Measurements from ENCODE around the gene TRIP12.

TRIP12 gene

GRCh38 chr2:229952256-229952835 is 30.5 kb upstream of the TRIP12 start:
- TF ChIP-seq, protein P1, sequence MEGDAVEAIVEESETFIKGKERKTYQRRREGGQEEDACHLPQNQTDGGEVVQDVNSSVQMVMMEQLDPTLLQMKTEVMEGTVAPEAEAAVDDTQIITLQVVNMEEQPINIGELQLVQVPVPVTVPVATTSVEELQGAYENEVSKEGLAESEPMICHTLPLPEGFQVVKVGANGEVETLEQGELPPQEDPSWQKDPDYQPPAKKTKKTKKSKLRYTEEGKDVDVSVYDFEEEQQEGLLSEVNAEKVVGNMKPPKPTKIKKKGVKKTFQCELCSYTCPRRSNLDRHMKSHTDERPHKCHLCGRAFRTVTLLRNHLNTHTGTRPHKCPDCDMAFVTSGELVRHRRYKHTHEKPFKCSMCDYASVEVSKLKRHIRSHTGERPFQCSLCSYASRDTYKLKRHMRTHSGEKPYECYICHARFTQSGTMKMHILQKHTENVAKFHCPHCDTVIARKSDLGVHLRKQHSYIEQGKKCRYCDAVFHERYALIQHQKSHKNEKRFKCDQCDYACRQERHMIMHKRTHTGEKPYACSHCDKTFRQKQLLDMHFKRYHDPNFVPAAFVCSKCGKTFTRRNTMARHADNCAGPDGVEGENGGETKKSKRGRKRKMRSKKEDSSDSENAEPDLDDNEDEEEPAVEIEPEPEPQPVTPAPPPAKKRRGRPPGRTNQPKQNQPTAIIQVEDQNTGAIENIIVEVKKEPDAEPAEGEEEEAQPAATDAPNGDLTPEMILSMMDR (conservative IDR thresholded peaks at IDR 0.05; ENCODE audit: low read depth), result no peak
- DNase-seq (ENCODE audit: low spot score), result no peak
- ChIA-PET POLR2A (ENCODE audit: low non-redundant PET) (no interaction called here), CTCF (no interaction called here)
- no peak overlapping the region for H3K27ac ChIP-seq

GRCh38 chr2:229947544-229947943 is 25.7 kb upstream of the TRIP12 start:
- no peak for DNase-seq (ENCODE audit: low spot score)
- CTCF ChIA-PET, result no interaction called here
- TF ChIP-seq, protein P1 (conservative IDR thresholded peaks at IDR 0.05; ENCODE audit: low read depth), result no peak
- no peak overlapping the region for H3K27ac ChIP-seq
- POLR2A ChIA-PET (ENCODE audit: low non-redundant PET), result no interaction called here

GRCh38 chr2:229945975-229946374 is 24.2 kb upstream of the TRIP12 start:
- POLR2A ChIA-PET (ENCODE audit: low non-redundant PET), result no interaction called here
- DNase-seq (ENCODE audit: low spot score), result no peak
- TF ChIP-seq, protein P1 (conservative IDR thresholded peaks at IDR 0.05; ENCODE audit: low read depth), result no peak
- CTCF ChIA-PET, result no interaction called here
- H3K27ac ChIP-seq, result no peak overlapping the region

- DNase-seq (ENCODE audit: low spot score), result no peak
- TF ChIP-seq, protein P1 (conservative IDR thresholded peaks at IDR 0.05; ENCODE audit: low read depth), result no peak
- POLR2A ChIA-PET (ENCODE audit: low non-redundant PET), result no interaction called here
- H3K27ac ChIP-seq, result no peak overlapping the region
- CTCF ChIA-PET, result interaction anchor here (0.6 kb wide), 3 partner anchors 12 to 435 kb away, joined by 3 read pairs; no protein-coding TSS in a partner anchor
Observed at GRCh38 chr2:229943770-229944449, 22.1 kb upstream of the TRIP12 start.

GRCh38 chr2:229943171-229943570 is 21.4 kb upstream of the TRIP12 start:
- TF ChIP-seq, protein P1 (conservative IDR thresholded peaks at IDR 0.05; ENCODE audit: low read depth), result no peak
- DNase-seq (ENCODE audit: low spot score), result no peak
- ChIA-PET CTCF (interaction anchor here (0.6 kb wide), 2 partner anchors 11 to 436 kb away, joined by 3 read pairs; no protein-coding TSS in a partner anchor), POLR2A (ENCODE audit: low non-redundant PET) (no interaction called here)
- H3K27ac ChIP-seq, result no peak overlapping the region

DNA sequence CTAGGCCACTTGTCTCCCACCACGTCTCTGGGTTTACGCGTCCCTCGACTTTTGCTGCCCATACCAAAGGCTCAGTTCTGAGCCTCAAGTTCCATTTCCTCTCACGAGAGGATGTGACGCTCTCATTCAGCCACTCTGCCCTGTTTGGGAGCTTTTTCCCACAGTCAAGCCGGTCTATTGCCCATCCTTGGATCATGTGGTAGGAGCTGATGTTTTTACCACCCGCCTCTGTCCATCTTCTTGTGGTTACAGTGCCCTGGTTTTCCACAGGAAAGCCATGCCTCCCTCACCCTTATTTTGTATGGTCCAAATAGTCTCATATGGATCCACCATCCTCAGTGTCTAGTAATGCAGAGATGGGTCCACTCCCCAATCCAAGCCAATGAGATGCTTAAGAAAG is 20.9 kb upstream of the TRIP12 start:
- POLR2A ChIA-PET (ENCODE audit: low non-redundant PET), result no interaction called here
- TF ChIP-seq, protein P1 (conservative IDR thresholded peaks at IDR 0.05; ENCODE audit: low read depth), result no peak
- no peak for DNase-seq (ENCODE audit: low spot score)
- no peak overlapping the region for H3K27ac ChIP-seq
- CTCF ChIA-PET, result no interaction called here

Data from RWPE1 (cell line).